ENCODE results near the gene UTF1. TPM values are rescaled to one million over a fixed set of nuclear protein-coding genes. Genes with fewer than 3 reads are reported as not detected.

Gene UTF1
- total and polyA plus RNA-seq, 9 of the 15 experiments (the other 6 are each of a cell fraction or from before 2014, with no cell fraction given) = 0.35 to 0.46 TPM; not detected in 7

- TF ChIP-seq CTBP1 (IDR thresholded peaks at IDR 0.05; ENCODE audit: borderline replicate concordance) (peak; percentile 62; the same call in 1 of the 2 replicates), ETV5 (CRISPR knock-in tag; IDR thresholded peaks at IDR 0.05; ENCODE audit: low read depth) (peak; percentile 85), LEF1 (IDR thresholded peaks at IDR 0.05) (peak; percentile 86), TSC22D4 (tag; IDR thresholded peaks at IDR 0.05) (no peak), MEIS2 (IDR thresholded peaks at IDR 0.05; ENCODE audit: partially characterized antibody) (peak; percentile 6), JUND (IDR thresholded peaks at IDR 0.05; ENCODE audit: borderline replicate concordance, low read depth, low read length) (peak; percentile 64), JUND (tag; IDR thresholded peaks at IDR 0.05; ENCODE audit: borderline replicate concordance, low read depth, low read length) (peak; percentile 32; the same call in 1 of the 3 replicates), CCNT2 (IDR thresholded peaks at IDR 0.05; ENCODE audit: borderline replicate concordance, extremely low read depth, insufficient read length, low read depth, low read length) (peak; percentile 76), ZNF766 (CRISPR knock-in tag; conservative IDR thresholded peaks at IDR 0.05) (0 out of 2 replicates have a peak, but pooled peaks have one; percentile 24), TAF7 (tag; IDR thresholded peaks at IDR 0.05) (no peak), MAX (CRISPR knock-in tag; IDR thresholded peaks at IDR 0.05) (peak; percentile 18; the same call in 1 of the 2 replicates), CXXC5 (CRISPR knock-in tag; IDR thresholded peaks at IDR 0.05) (peak; percentile 65), VEZF1 (CRISPR knock-in tag; IDR thresholded peaks at IDR 0.05) (peak; percentile 96), GABPB2 (CRISPR knock-in tag; conservative IDR thresholded peaks at IDR 0.05) (no peak), TEAD4 (IDR thresholded peaks at IDR 0.05; ENCODE audit: low read length) (peak; percentile 76), TEAD4 (CRISPR knock-in tag; IDR thresholded peaks at IDR 0.05; ENCODE audit: borderline replicate concordance) (no peak), KLF1 (tag; IDR thresholded peaks at IDR 0.05) (0 out of 2 replicates have a peak, but pooled peaks have one; percentile 45), SMAD2 (IDR thresholded peaks at IDR 0.05; ENCODE audit: low read depth, low read length) (no peak), EP300 (IDR thresholded peaks at IDR 0.05; ENCODE audit: low read length) (peak; percentile 81; the same call in 1 of the 2 replicates), SMARCA5 (IDR thresholded peaks at IDR 0.05) (peak; percentile 65; the same call in 1 of the 2 replicates), ATF7 (IDR thresholded peaks at IDR 0.05) (peak; percentile 57; the same call in 1 of the 2 replicates), TFAP4 (CRISPR knock-in tag; IDR thresholded peaks at IDR 0.05; ENCODE audit: borderline replicate concordance) (peak; percentile 88), MYNN (IDR thresholded peaks at IDR 0.05) (0 out of 2 replicates have a peak, but pooled peaks have one; percentile 11), MYNN (CRISPR knock-in tag; IDR thresholded peaks at IDR 0.05) (no peak), E2F6 (IDR thresholded peaks at IDR 0.05; ENCODE audit: borderline replicate concordance in 1 of 2, extremely low read depth in 1 of 2, insufficient read depth in 1 of 2, insufficient read length in 1 of 2, low read depth in 1 of 2, low read length in 1 of 2, poor library complexity in 1 of 2, severe bottlenecking in 1 of 2) (no peak)
Observed at GRCh38 chr10:133245439-133246235, 15.6 kb downstream of the UTF1 start (continued).

Data from K562 (cell line).